HepG2 (cell line): Measurements from ENCODE around the gene TBRG4. TPM values are rescaled to one million over a fixed set of nuclear protein-coding genes. Genes with fewer than 3 reads are reported as not detected.

Experiments
- ATAC-seq: fragments of 200-7000 bp; cut with Tn5 transposase; 3 replicates; pipeline ENCODE4 v1.9.1; 2020; ENCODE audit warnings: mild to moderate bottlenecking, moderate library complexity
- BruUV-seq: library from RNA; stranded (reverse); fragments of 400-500 nt; replicated peaks from 2 replicates; lab custom pipeline; 2021; lab: Mats Ljungman, UMichigan
- CTCF ChIA-PET: fragments of 300-600 bp; formaldehyde crosslinking; extraction: SDS; loops from one replicate; lab custom pipeline; 2021; ENCODE audit warnings: low total read pairs, inconsistent platforms, low intra/inter-chr PET ratio; lab: Yijun Ruan, JAX
- POLR2A ChIA-PET: fragments of 350-600 bp; sonication (Branson Sonifier 250); formaldehyde crosslinking; loops from one replicate; lab custom pipeline; 2020; ENCODE audit warnings: antibody characterized with exemption, inconsistent platforms; lab: Yijun Ruan, JAX
- DNase-seq: peaks from one replicate; pipeline ENCODE4 v3.0.0-alpha.2; 2015; ENCODE audit warnings: low spot score
- FAIRE-seq: peaks from 3 replicates; lab custom pipeline; 2011; peaks lifted over from hg19 to GRCh38; lab: Jason Lieb, UNC
- H2AFZ ChIP-seq: one replicate; pipeline ENCODE4 v1.6.1; 2011; ENCODE audit warnings: low read length, inconsistent platforms
- H3K27ac ChIP-seq: fragments of 300-600 bp; 3 replicates; pipeline ENCODE4 v1.8.0; 2011; ENCODE audit warnings: mixed run types, mild to moderate bottlenecking, mixed read lengths, low read length, inconsistent platforms; ENCODE audit not compliant: insufficient read depth; ENCODE audit errors: extremely low read length
- H3K27me3 ChIP-seq, 2 experiments: fragments of 200-600 bp in 1 of 2; 2 replicates in 1 of 2; 3 replicates in 1 of 2; pipeline versions ENCODE4 v1.6.0 to v1.8.0; 2011; ENCODE audit warnings: low read length in 2 of 2, mild to moderate bottlenecking in 2 of 2, moderate library complexity in 2 of 2, inconsistent platforms in 1 of 2; ENCODE audit not compliant: insufficient read depth in 2 of 2, control insufficient read depth in 1 of 2
- H3K36me3 ChIP-seq, 2 experiments: fragments of 200-600 bp in 1 of 2; replicated peaks in 1 of 2; 2 replicates in 1 of 2; 3 replicates in 1 of 2; pipeline versions ENCODE4 v1.5.1 to v1.8.0; 2011; ENCODE audit warnings: low read length in 2 of 2, inconsistent platforms in 1 of 2; ENCODE audit not compliant: insufficient read depth in 2 of 2, control insufficient read depth in 1 of 2
- H3K4me1 ChIP-seq: 2 replicates; pipeline ENCODE4 v1.5.1; 2012; ENCODE audit warnings: low read length, inconsistent platforms; ENCODE audit not compliant: insufficient read depth
- H3K4me2 ChIP-seq: 2 replicates; pipeline ENCODE4 v1.6.0; 2011; ENCODE audit warnings: low read depth, low read length, inconsistent platforms
- H3K4me3 ChIP-seq, 3 experiments: fragments of 200-600 bp in 1 of 3; sonication (generic), shearing (Covaris generic) in 1 of 3; replicated peaks in 1 of 3; 2 replicates each; pipeline ENCODE4 v1.5.1; 2011 to 2016; ENCODE audit warnings: low read length in 3 of 3, inconsistent platforms in 2 of 3, low read depth in 2 of 3, mild to moderate bottlenecking in 2 of 3, control low read depth in 1 of 3, mixed read lengths in 1 of 3; ENCODE audit not compliant: insufficient read depth in 1 of 3
- H3K79me2 ChIP-seq: one replicate; pipeline ENCODE4 v1.6.1; 2011; ENCODE audit warnings: low read length, inconsistent platforms; ENCODE audit not compliant: insufficient read depth
- H3K9ac ChIP-seq: 2 replicates; pipeline ENCODE4 v1.6.0; 2011; ENCODE audit warnings: mild to moderate bottlenecking, low read depth, low read length, inconsistent platforms; ENCODE audit not compliant: insufficient read depth
- H3K9me3 ChIP-seq: 2 replicates; pipeline ENCODE4 v1.5.1; 2012; ENCODE audit warnings: mild to moderate bottlenecking, low read length
- H4K20me1 ChIP-seq: 2 replicates; pipeline ENCODE4 v1.6.0; 2011; ENCODE audit warnings: inconsistent platforms, mild to moderate bottlenecking, low read length, moderate library complexity; ENCODE audit not compliant: insufficient read depth
- ELF1 ChIP-seq: sonication (generic); formaldehyde crosslinking; IDR thresholded peaks from 2 replicates; pipeline ENCODE4 v1.4.0; 2020; ENCODE audit warnings: missing genetic modification reagents
- HNF4A ChIP-seq: sonication (generic); formaldehyde crosslinking; IDR thresholded peaks from 2 replicates; pipeline ENCODE4 v1.4.0; 2020; ENCODE audit warnings: missing genetic modification reagents
- KLF12 ChIP-seq: sonication (generic); formaldehyde crosslinking; IDR thresholded peaks from 2 replicates; pipeline ENCODE4 v1.4.0; 2020; ENCODE audit warnings: missing genetic modification reagents, borderline replicate concordance
- KMT2A ChIP-seq: sonication (generic); formaldehyde crosslinking; IDR thresholded peaks from 2 replicates; pipeline ENCODE4 v1.4.0; 2020; ENCODE audit warnings: missing genetic modification reagents
- SALL1 ChIP-seq: sonication (generic); formaldehyde crosslinking; IDR thresholded peaks from 2 replicates; pipeline ENCODE4 v1.8.0; 2022; ENCODE audit warnings: mild to moderate bottlenecking, missing genetic modification reagents
- SIN3A ChIP-seq: IDR thresholded peaks from 2 replicates; pipeline ENCODE4 v1.6.1; 2011; ENCODE audit warnings: low read depth, mild to moderate bottlenecking, control low read depth, low read length, borderline replicate concordance
- TSC22D2 ChIP-seq: sonication (generic); formaldehyde crosslinking; IDR thresholded peaks from 2 replicates; pipeline ENCODE4 v1.5.1; 2020; ENCODE audit warnings: missing genetic modification reagents, mild to moderate bottlenecking, borderline replicate concordance
- XRCC5 ChIP-seq: fragments of 200-400 bp; formaldehyde crosslinking; optimal IDR thresholded peaks from 2 replicates; pipeline ENCODE3; 2017; ENCODE audit warnings: mild to moderate bottlenecking, low read length
- ZNF225 ChIP-seq: sonication (generic); formaldehyde crosslinking; IDR thresholded peaks from 2 replicates; pipeline ENCODE4 v1.4.0; 2020; ENCODE audit warnings: mild to moderate bottlenecking, missing genetic modification reagents
- ZNF326 ChIP-seq: sonication (generic); formaldehyde crosslinking; IDR thresholded peaks from 2 replicates; pipeline ENCODE4 v1.4.0; 2020; ENCODE audit warnings: missing genetic modification reagents, borderline replicate concordance
- ZNF430 ChIP-seq: sonication (generic); formaldehyde crosslinking; IDR thresholded peaks from 2 replicates; pipeline ENCODE4 v1.9.0; 2021; ENCODE audit warnings: mild to moderate bottlenecking, missing genetic modification reagents
- ZNF776 ChIP-seq: sonication (generic); formaldehyde crosslinking; IDR thresholded peaks from 2 replicates; pipeline ENCODE4 v1.4.0; 2020; ENCODE audit warnings: mild to moderate bottlenecking, missing genetic modification reagents
- ZNF816 ChIP-seq: sonication (generic); formaldehyde crosslinking; IDR thresholded peaks from 2 replicates; pipeline ENCODE4 v1.8.0; 2022; ENCODE audit warnings: missing genetic modification reagents, mild to moderate bottlenecking, borderline replicate concordance
- ZNF879 ChIP-seq: sonication (generic); formaldehyde crosslinking; IDR thresholded peaks from 2 replicates; pipeline ENCODE4 v1.8.1; 2023; ENCODE audit warnings: missing genetic modification reagents
- whole genome bisulfite sequencing: methylation state at CpG from one replicate; pipeline ENCODE4 v1.1.6; 2017; ENCODE audit warnings: low lambda C conversion rate; 5-methylcytosine and 5-hydroxymethylcytosine counted together
- in situ Hi-C: cut with HindIII; loops from 2 replicates; pipeline ENCODE4 v1.10.0; 2017; ENCODE audit warnings: low pct_unique_long_range_greater_than_20kb; ENCODE audit not compliant: extremely low pct_ligation_motif_present
- intact Hi-C: fragments of 100-400 bp; cut with micrococcal nuclease; formaldehyde crosslinking; loops from one replicate; pipeline ENCODE4 v1.10.0; 2022; ENCODE audit not compliant: unreplicated experiment
- polyA plus RNA-seq, 8 experiments: library from polyadenylated mRNA; depleted of rRNA in 3 of 8; stranded (reverse) in 7 of 8; unstranded in 1 of 8; fragments of >200 nt; fragmentation: Illumina TruSeq in 4 of 8; extraction: Trizol in 4 of 8; gene quantifications; 2 replicates each; pipeline versions ENCODE4 v1.2.1 to v1.2.3, GENCODE V29; 2011 to 2016; ENCODE audit warnings: low read depth in 4 of 8, missing spikeins in 1 of 8, mixed read lengths in 1 of 8; ENCODE audit not compliant: insufficient read depth in 1 of 8
- total RNA-seq, 5 experiments: library from RNA; depleted of rRNA; stranded (reverse); fragments of >200 nt; fragmentation: Illumina TruSeq; extraction: Trizol; gene quantifications; 2 replicates each; pipeline ENCODE4 v1.2.3, GENCODE V29; 2016; ENCODE audit warnings: low read depth in 1 of 5
- TF ChIP-seq, protein P1 (sequence below): sonication (generic); formaldehyde crosslinking; IDR thresholded peaks from 2 replicates; pipeline ENCODE4 v1.4.0; 2020; ENCODE audit warnings: missing genetic modification reagents
- TF ChIP-seq, protein P2 (sequence below): sonication (generic); formaldehyde crosslinking; IDR thresholded peaks from 2 replicates; pipeline ENCODE4 v1.5.1; 2020; ENCODE audit warnings: mild to moderate bottlenecking, moderate library complexity, missing genetic modification reagents

Gene TBRG4
- total and polyA plus RNA-seq, 2 of the 13 experiments (the other 11 are each of a cell fraction or from before 2014, with no cell fraction given), result 87.8 to 107 TPM

DNA sequence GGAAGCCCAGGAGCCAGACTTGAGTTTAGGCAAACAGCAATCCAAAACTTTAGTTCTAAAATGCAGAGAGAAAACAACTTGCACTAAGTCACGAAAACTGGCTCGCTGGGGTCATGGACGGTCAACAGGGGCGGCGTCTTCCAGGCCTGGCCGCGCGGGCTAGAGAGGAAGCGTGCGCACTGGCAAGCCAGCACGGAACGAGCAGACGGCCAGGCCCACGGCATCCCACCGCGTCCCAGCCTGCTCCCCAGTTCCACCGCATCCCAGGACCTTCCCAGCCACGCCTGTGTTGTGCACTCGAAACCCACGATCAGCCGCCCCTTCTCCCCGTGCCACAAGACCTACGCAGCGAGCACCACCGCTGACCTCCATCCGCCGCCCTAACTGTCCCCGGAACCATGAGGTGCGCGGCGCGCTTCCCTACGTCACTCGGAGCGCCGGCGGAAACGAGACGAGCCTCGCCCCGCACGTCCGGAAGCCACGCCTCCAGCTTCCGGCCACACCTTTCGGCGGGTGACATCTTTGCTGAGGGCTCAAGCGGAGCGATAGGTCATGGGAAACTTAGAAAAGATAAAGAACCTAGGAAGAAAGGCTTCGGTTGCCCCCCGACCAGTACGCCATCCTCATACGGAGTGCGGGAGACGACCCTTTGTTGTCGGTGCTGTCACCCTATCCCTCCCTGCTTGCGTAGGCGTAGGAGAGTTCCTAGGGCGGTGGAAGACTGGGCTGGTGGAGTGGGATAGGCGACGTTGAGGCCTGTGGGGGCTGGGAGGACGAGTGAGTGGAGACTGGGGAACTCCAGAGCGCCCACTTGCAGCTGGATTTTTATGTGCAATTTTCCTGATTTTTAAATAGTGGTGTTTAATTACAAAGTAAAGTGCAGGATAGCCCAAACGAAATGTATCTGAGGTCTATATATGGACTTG lies at the start of gene TBRG4 (continued):
- TF ChIP-seq, protein P1, sequence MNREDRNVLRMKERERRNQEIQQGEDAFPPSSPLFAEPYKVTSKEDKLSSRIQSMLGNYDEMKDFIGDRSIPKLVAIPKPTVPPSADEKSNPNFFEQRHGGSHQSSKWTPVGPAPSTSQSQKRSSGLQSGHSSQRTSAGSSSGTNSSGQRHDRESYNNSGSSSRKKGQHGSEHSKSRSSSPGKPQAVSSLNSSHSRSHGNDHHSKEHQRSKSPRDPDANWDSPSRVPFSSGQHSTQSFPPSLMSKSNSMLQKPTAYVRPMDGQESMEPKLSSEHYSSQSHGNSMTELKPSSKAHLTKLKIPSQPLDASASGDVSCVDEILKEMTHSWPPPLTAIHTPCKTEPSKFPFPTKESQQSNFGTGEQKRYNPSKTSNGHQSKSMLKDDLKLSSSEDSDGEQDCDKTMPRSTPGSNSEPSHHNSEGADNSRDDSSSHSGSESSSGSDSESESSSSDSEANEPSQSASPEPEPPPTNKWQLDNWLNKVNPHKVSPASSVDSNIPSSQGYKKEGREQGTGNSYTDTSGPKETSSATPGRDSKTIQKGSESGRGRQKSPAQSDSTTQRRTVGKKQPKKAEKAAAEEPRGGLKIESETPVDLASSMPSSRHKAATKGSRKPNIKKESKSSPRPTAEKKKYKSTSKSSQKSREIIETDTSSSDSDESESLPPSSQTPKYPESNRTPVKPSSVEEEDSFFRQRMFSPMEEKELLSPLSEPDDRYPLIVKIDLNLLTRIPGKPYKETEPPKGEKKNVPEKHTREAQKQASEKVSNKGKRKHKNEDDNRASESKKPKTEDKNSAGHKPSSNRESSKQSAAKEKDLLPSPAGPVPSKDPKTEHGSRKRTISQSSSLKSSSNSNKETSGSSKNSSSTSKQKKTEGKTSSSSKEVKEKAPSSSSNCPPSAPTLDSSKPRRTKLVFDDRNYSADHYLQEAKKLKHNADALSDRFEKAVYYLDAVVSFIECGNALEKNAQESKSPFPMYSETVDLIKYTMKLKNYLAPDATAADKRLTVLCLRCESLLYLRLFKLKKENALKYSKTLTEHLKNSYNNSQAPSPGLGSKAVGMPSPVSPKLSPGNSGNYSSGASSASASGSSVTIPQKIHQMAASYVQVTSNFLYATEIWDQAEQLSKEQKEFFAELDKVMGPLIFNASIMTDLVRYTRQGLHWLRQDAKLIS (CRISPR knock-in tag), result peak; percentile 84; the same call in 1 of the 2 replicates
- TF ChIP-seq ZNF430, result peak; percentile 54; the same call in 1 of the 2 replicates
- peak; percentile 98 for TF ChIP-seq ZNF776 (CRISPR knock-in tag)
- peak; percentile 86; the same call in 1 of the 2 replicates for TF ChIP-seq TSC22D2
- TF ChIP-seq ZNF326 (CRISPR knock-in tag), result no peak
- TF ChIP-seq, all 625 proteins: peak for 416

DNA sequence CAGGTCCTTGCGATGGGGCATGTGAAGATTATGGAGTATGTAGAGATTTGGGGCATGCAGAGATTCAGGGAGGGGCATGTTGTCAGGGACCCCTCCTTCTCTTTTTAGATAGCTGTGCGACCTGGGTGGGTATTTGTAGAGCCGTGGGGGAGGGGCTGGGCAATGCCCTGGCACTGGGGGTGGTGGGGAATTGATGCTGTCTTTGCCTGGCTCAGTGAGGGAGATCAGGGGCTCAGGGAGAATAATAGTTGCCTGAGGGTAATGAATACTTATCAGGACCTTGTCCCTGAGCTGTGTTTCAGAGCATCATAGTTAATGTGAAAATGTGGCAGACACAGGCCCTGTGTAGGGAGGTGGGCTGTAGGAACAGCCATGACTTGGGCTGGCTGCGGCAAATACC lies 49.6 kb upstream of the TBRG4 start:
- Histone ChIP-seq H3K4me2 (no peak overlapping the region), H3K79me2 (no peaks in the 10 kb centered on the region), H3K27me3 (peaks cover 7 to 52% of the 10 kb centered on the region in 2 experiments; a peak in 4 of 5 replicates), H3K4me3 (no peak overlapping the region), H3K36me3 (no peaks in the 10 kb centered on the region), H3K9ac (no peak overlapping the region), H3K9me3 (no peaks in the 10 kb centered on the region), H3K27ac (no peak overlapping the region), H4K20me1 (no peaks in the 10 kb centered on the region), H2AFZ (no peak overlapping the region), H3K4me1 (no peaks in the 10 kb centered on the region)
- 26% methylated on average over 4 of the region's 4 CpGs for WGBS
- ATAC-seq (no peak), DNase-seq (no peak), FAIRE-seq (no peak)
- no TSS peak for BruUV-seq
- TF ChIP-seq KMT2A (CRISPR knock-in tag) (no peak), XRCC5 (no peak), SIN3A (no peak), ZNF879 (CRISPR knock-in tag) (no peak), KLF12 (CRISPR knock-in tag) (no peak), ELF1 (CRISPR knock-in tag) (no peak), ZNF225 (CRISPR knock-in tag) (no peak), SALL1 (CRISPR knock-in tag) (no peak), HNF4A (CRISPR knock-in tag) (no peak), ZNF816 (no peak)
- TF ChIP-seq, protein P2, sequence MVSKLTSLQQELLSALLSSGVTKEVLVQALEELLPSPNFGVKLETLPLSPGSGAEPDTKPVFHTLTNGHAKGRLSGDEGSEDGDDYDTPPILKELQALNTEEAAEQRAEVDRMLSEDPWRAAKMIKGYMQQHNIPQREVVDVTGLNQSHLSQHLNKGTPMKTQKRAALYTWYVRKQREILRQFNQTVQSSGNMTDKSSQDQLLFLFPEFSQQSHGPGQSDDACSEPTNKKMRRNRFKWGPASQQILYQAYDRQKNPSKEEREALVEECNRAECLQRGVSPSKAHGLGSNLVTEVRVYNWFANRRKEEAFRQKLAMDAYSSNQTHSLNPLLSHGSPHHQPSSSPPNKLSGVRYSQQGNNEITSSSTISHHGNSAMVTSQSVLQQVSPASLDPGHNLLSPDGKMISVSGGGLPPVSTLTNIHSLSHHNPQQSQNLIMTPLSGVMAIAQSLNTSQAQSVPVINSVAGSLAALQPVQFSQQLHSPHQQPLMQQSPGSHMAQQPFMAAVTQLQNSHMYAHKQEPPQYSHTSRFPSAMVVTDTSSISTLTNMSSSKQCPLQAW (CRISPR knock-in tag), result no peak
- in situ Hi-C loops (loop anchor here (25.0 kb wide), 1 partner anchor 426 kb away; no protein-coding TSS in a partner anchor), intact Hi-C loops (no loop called here)
- POLR2A ChIA-PET, result no interaction called here
- CTCF ChIA-PET, result no interaction called here
